Measurements from ENCODE around the gene IL17B.

IL17B gene

GRCh38 chr5:149376711-149377447, 2.2 kb downstream of the IL17B start:
- DNase-seq (ENCODE audit: low spot score) = no peak

GRCh38 chr5:149376104-149376503, 3.0 kb downstream of the IL17B start:
- no peak for DNase-seq (ENCODE audit: low spot score)

- no peak for DNase-seq (ENCODE audit: low spot score)
These were observed 3.7 kb downstream of the IL17B start for GRCh38 chr5:149375434-149375833.

- no peak for DNase-seq (ENCODE audit: low spot score)
These were observed 4.3 kb downstream of the IL17B start for GRCh38 chr5:149374801-149375200.

DNA sequence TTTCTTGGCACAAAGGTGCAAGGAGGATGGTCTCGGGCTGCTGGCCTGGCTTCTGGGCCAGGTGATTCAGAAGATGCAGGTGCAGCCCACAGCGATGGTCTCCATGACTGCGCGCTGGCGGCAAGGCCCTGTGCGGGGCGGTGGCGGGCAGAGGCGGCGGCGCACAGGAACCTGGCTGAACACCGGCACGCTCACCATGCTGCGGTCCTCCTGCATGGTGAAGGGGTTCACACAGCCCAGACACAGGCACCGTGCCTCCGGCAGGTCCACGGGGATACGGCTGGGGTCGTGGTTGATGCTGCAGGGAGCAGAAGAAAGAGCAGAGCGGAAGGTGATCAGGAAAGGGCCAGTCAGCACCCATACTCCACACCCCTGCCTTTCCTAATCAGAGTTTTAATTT, 4.8 kb downstream of the IL17B start:
- no peak for DNase-seq (ENCODE audit: low spot score)

GRCh38 chr5:149372932-149373331, 6.2 kb downstream of the IL17B start:
- no peak for DNase-seq (ENCODE audit: low spot score)

GRCh38 chr5:149372076-149372795, 6.9 kb downstream of the IL17B start:
- no peak for DNase-seq (ENCODE audit: low spot score)

DNA sequence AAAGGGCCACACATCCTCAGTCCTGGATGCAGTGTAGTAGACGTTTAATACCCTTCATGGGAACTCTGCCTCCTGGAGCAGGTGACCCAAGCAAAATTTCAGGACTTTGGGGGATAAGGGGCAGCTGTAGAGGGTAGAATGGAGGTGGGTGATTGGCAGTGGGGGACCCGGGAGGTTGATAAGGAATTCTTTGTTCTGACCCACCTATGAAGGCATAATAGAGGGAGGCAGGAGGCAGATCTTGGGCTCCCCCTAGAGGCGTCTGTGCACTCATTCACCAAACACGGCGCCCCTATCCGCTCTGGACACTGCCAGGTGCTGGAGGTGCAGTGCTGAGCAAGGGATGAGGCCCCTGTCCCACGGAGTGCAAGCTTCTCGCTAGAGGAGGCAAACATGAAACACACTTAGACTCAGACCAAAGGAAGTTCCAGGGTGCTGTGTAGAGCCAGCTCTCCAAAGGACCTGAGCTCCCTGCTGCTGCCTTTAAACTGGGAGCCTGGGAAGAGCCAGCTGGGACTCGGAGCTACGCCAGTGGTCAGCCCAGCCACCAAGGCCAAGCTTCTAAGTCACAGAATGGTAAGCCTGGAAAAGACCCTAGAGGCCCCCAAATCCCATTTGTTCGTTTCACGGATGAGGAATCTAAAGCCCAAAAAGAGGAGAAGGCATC, 7.7 kb downstream of the IL17B start:
- DNase-seq (ENCODE audit: low spot score) = peak; percentile 75

DNA sequence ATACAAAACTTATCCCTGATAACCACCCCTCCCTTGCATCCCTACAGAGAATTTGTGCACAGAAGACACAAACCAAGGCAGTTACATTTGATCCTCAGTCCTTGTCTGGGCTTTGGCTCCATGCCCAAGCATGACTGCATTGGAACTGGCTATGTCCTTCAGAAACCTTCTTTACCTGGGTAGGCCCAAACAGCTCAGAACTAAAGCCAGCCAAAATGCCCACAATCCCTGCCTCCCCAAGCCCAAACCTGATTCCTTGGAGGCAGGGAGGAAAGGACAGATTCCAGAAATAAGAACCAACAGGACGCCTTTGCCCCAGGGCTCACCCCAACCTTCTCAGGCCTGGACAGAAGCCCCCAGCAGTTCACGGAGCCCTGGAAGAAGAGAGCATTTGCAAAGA, 8.2 kb downstream of the IL17B start:
- no peak for DNase-seq (ENCODE audit: low spot score)

DNA sequence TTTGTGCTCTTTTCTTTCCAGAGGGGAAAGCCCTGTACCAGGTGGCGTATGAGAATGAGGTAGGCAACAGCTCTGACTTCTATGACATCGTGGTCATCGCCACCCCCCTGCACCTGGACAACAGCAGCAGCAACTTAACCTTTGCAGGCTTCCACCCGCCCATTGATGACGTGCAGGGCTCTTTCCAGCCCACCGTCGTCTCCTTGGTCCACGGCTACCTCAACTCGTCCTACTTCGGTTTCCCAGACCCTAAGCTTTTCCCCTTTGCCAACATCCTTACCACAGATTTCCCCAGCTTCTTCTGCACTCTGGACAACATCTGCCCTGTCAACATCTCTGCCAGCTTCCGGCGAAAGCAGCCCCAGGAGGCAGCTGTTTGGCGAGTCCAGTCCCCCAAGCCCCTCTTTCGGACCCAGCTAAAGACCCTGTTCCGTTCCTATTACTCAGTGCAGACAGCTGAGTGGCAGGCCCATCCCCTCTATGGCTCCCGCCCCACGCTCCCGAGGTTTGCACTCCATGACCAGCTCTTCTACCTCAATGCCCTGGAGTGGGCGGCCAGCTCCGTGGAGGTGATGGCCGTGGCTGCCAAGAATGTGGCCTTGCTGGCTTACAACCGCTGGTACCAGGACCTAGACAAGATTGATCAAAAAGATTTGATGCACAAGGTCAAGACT, 11.0 kb downstream of the IL17B start:
- DNase-seq (ENCODE audit: low spot score) = no peak

DNA sequence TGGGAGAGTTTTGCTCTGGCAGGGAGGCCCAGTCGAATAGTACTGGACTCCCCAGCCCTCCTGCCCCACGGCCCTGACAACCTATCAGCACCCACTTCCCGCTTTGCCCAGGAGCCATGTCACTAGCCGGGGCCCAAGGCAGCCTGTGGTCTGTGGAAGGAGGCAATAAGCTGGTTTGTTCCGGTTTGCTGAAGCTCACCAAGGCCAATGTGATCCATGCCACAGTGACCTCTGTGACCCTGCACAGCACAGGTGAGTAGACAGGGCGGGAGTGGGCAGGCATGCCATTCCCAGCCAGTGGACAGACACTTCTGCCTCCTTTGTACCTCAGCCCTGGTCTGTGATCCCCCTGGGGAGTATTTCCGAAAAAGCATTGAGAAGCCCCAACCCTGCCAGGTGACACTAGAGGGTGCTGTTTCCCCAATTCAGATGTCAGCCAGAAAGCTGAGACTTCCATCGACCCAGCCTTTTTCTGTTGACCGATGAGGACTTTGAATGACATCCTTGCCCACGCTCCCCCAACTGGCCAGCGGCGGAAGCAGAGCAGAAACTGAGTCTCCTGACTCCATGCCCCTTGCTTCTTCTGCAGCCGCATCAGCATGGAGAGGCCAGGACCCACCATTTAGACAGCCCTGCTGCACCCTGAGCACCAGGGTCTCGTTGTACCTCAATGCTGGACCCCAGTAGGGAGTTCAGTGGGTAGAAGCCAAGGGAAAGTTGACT, 11.7 kb downstream of the IL17B start:
- peak; percentile 89 for DNase-seq (ENCODE audit: low spot score)

DNA sequence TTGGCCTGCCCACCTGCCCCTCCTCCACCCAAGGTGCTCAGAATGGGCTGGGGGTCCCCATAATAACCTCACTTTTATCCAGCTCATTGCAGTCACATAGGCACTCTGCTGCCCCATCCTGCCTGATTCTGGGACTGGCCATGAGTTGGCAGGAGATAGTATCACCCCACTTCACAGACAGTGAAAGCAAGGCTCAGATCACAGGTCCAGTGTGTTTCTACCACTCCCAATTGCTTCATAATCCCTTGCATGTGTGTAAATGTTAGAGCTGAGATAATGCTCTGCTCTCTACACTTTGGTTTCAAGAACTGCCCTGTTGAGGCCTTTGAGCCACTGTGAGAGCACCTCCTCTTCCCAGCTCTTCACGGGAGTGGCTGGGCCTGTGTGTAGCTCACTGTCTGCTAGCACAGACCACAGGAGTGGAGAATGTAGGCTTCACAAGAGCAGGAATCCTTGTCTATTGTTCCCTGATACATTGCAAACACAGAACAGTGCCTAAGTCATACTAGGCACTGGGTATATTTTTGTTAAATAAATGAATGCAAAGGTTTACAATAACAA, 12.8 kb downstream of the IL17B start:
- no peak for DNase-seq (ENCODE audit: low spot score)

DNA sequence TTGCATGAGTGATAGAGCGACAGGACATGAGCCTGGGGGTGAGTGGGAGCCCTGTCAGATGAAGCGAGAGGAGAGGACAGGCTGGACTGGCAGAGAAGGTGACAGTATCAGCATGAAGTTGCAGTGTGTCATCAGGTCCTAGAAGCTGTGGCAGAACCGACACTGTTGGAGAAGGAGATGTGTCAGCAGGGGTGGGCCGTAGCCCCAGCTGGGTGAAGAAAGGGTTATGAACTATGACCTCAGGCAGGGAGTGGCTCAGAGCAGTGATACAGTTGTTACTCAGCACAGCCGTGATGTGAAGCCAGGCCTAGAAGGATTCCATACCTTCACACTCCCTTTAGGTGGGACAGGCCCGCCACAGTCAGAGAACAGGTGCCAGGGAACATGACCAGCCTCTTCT, 13.7 kb downstream of the IL17B start:
- no peak for DNase-seq (ENCODE audit: low spot score)

DNA sequence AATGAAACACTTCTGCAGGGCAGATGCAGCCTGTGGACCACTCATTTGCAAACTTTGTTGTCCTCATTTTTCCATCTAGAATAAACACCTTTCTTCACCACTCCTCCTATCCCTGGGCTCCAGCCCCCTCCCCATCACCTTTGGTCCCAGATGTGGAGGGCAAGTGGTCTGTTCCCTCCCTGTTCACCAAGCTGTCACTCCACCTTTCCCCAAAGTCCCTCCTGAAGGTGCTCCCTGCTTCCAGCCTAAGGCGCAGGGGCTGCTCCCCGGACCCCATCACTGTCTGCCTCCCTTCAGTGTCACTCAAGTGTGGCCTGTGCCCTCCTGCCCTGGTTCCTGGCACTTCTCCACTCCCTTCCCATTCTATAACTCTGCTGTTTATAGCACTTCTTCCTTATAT, 14.4 kb downstream of the IL17B start:
- no peak for DNase-seq (ENCODE audit: low spot score)

DNA sequence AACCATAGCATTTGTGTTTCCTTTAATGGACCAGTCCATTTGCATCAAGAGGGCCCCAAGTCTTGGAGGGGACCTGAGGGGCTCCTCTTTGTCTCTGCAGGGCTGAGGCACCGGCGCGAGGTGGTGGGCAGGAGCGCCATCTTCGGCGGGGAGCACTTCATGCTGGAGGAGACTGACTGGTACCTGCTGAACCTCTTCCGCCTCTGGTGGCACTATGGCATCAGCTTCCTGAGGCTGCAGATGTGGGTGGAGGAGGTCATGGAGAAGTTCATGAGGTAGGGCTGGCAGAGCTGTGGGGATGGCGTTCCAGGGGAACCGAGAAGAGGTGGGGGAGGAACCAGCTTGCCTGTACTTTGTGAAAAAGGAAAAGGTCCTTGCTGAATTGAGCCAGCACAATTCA, 15.2 kb downstream of the IL17B start:
- no peak for DNase-seq (ENCODE audit: low spot score)

DNA sequence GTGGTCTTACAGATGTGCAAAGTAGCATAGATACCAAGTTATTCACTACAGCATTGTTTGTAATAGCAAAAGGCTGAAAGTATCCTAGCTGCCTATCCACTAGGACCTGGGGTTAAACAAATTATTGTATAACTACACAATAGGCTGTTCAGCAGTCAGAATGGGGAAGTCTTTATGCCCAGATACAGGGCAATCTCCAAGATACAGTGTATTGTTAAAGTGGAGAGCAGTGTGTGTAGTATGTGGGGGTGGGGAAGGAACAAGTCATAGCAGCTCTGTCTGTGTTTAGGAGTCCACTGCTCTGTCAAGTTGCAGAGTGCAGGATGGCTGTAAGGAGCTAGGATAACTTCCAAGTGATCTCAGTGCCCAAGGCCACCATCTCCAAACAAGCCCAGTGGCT, 15.7 kb downstream of the IL17B start:
- DNase-seq (ENCODE audit: low spot score) = no peak

GRCh38 chr5:149362541-149362940, 16.6 kb downstream of the IL17B start:
- no peak for DNase-seq (ENCODE audit: low spot score)

DNA sequence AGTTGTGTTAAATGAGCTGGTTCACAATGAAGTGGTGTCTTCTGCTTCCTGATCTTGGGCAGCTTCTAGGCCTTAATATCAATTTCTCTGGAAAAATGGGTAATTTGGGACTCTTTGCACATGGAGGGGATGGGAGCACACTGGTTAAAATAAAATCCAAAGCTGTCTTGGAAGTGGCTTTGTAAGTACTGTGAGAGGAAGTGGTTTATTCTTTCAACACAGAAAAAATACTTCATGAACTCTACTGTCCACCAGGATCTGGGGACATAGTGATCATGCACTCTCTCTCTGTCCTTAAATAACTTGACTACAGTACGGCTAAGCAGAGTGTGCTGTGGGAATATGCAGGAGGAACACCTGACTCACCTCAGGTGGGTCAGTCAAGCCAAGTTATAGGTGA, 18.8 kb downstream of the IL17B start:
- no peak for DNase-seq (ENCODE audit: low spot score)

DNA sequence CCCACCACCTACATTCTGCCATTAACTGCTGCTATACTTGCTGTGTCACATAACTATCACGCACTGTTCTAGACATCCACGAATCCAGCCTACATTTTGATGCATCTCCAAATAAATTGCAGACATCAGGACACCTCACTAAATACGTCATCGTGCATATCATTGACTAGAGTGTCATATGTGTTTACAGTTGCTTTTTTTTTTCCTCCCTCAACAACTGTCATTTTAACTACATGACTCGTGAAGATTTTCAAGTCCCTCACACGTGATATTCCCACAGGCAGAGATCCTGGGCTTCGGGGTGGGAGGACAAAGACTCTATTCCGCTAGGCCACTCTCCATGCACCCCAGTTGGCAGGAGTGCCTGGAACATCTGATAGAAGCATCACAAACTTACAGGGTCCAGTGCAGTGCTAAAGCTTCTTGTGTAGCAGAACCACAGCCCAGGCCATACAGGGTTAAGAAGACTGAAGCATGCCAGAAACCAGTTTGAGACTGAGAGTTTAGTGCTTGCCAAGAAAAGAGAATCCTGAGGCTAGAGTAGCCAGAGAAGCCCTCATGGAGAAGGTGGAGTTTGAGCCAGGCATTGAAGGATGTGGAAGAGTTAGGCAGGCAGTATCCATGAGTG, 20.1 kb downstream of the IL17B start:
- no peak for DNase-seq (ENCODE audit: low spot score)

- no peak for DNase-seq (ENCODE audit: low spot score)
These were observed 20.8 kb downstream of the IL17B start for GRCh38 chr5:149358294-149358651.
